ENCODE data around the gene SCAPER. TPM values are rescaled to one million over a fixed set of nuclear protein-coding genes. Genes with fewer than 3 reads are reported as not detected.

The SCAPER gene
- total RNA-seq, 1 donor, result 30.5 TPM

DNA sequence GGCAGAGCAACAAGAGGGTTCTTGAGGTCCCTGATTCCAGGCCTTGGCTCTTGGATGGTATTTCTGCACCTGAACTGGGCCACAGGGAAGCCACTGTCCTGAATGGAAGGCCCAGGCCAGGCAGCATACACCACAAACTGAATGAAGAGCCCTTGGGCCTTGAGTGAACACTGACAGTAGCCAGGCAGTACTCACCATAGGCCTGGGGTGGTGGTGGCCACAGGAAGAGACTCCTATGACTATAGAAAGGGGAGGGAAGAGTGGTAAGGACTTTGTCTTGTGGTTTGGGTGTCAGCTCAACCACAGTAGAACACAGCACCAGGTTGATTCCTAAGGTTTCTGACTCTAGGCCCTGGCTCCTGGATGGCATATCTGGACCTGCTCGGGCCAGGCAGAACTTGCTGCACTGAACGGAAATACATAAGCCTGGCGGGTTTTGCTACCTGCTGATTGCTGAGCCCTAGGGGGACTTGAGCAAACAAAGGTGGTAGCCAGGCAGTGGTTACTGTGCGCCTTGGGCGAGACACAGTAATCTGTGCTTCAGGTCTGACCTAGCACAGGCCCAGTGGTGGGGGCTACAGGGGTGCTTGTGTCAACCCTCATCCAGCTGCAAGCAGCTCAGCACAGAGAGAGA is 327.1 kb downstream of the SCAPER start:
- no peak overlapping the region for H3K4me3 ChIP-seq (ENCODE audit: low read length)
- H3K27me3 ChIP-seq (ENCODE audit: insufficient read depth, low read length), result no peaks in the 10 kb centered on the region
- H3K9me3 ChIP-seq (ENCODE audit: low read depth, low read length), result peaks cover 17% of the 10 kb centered on the region
- peaks cover 13% of the 10 kb centered on the region for H3K4me1 ChIP-seq (ENCODE audit: insufficient read depth, low read length)

DNA sequence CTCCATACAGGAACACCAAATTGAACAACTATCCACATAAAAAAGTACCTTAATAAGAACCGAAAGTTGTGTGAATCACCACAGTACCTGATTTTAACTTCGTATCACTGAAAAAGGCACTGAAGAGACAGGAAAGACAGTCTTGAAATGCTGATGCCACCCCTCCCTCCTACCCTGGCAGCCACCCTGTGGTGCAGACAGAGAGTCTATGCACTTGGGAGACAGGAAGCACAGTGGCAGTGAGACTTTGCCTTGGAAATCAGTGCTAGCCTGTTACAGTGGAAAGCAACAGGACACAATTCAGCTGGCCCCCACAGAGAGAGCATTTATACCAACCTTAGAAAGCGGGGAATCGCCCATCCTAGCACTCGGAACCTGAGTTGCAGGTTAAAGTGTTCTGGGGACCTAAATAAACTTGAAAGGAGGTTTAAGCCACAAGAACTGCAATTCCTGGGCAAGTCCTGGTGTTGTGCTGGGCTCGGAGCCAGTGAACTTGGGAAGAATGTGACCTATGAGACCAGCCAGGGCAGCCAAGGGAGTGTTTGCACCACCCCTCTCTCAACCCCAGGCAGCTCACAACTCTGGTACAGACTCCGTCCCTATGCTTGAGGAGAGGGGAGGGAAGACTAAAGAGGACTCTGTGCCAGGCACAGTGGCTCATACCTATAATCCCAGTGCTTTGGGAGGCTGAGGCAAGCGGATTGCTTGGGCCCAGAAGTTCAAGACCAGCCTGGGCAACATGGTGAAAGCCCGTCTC is 328.4 kb downstream of the SCAPER start:
- H3K4me1 ChIP-seq (ENCODE audit: insufficient read depth, low read length), result peaks cover 13% of the 10 kb centered on the region
- peaks cover 6% of the 10 kb centered on the region for H3K9me3 ChIP-seq (ENCODE audit: low read depth, low read length)
- H3K27me3 ChIP-seq (ENCODE audit: insufficient read depth, low read length), result no peaks in the 10 kb centered on the region

GRCh38 chr15:76575679-76576078 is 329.5 kb downstream of the SCAPER start:
- no peak overlapping the region for H3K4me3 ChIP-seq (ENCODE audit: low read length)
- no peaks in the 10 kb centered on the region for H3K27me3 ChIP-seq (ENCODE audit: insufficient read depth, low read length)
- H3K9me3 ChIP-seq (ENCODE audit: low read depth, low read length), result no peaks in the 10 kb centered on the region
- H3K4me1 ChIP-seq (ENCODE audit: insufficient read depth, low read length), result peaks cover 13% of the 10 kb centered on the region

More for the DNA sequence above, 328.4 kb downstream of the SCAPER start:
- H3K4me3 ChIP-seq (ENCODE audit: low read length), result no peak overlapping the region

DNA sequence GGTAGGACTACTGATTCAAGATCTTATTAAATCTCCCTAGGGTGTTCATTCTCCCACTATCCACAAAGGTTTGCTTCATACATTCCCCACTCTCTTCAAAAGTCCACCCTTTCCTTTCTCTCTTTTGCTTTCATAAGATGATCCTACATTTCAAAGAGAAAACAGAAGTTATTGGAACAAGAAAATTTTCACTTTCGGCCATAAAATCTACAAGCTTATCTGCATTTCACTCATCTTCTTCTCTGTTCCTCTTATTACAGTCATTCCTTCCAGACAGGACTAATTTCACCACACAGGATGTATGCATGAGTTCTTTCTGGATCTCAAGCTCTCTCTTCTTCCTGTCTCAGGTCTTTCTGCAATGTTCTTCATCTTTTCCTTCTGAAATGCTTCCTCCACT is 329.9 kb downstream of the SCAPER start:
- peaks cover 13% of the 10 kb centered on the region for H3K4me1 ChIP-seq (ENCODE audit: insufficient read depth, low read length)
- no peaks in the 10 kb centered on the region for H3K27me3 ChIP-seq (ENCODE audit: insufficient read depth, low read length)
- H3K9me3 ChIP-seq (ENCODE audit: low read depth, low read length), result no peaks in the 10 kb centered on the region
- no peak overlapping the region for H3K4me3 ChIP-seq (ENCODE audit: low read length)

- Histone ChIP-seq H3K4me3 (ENCODE audit: low read length) (no peak overlapping the region), H3K27me3 (ENCODE audit: insufficient read depth, low read length) (no peaks in the 10 kb centered on the region), H3K4me1 (ENCODE audit: insufficient read depth, low read length) (peaks cover 13% of the 10 kb centered on the region), H3K9me3 (ENCODE audit: low read depth, low read length) (no peaks in the 10 kb centered on the region)
Measured at GRCh38 chr15:76572983-76573314, 332.2 kb downstream of the SCAPER start.

GRCh38 chr15:76566276-76566675 is 338.9 kb downstream of the SCAPER start:
- H3K4me1 ChIP-seq (ENCODE audit: insufficient read depth, low read length), result no peaks in the 10 kb centered on the region
- no peaks in the 10 kb centered on the region for H3K9me3 ChIP-seq (ENCODE audit: low read depth, low read length)
- no peaks in the 10 kb centered on the region for H3K27me3 ChIP-seq (ENCODE audit: insufficient read depth, low read length)
- H3K4me3 ChIP-seq (ENCODE audit: low read length), result no peak overlapping the region

GRCh38 chr15:76565366-76565765 is 339.8 kb downstream of the SCAPER start:
- Histone ChIP-seq H3K27me3 (ENCODE audit: insufficient read depth, low read length) (no peaks in the 10 kb centered on the region), H3K4me3 (ENCODE audit: low read length) (no peak overlapping the region), H3K4me1 (ENCODE audit: insufficient read depth, low read length) (no peaks in the 10 kb centered on the region), H3K9me3 (ENCODE audit: low read depth, low read length) (no peaks in the 10 kb centered on the region)

DNA sequence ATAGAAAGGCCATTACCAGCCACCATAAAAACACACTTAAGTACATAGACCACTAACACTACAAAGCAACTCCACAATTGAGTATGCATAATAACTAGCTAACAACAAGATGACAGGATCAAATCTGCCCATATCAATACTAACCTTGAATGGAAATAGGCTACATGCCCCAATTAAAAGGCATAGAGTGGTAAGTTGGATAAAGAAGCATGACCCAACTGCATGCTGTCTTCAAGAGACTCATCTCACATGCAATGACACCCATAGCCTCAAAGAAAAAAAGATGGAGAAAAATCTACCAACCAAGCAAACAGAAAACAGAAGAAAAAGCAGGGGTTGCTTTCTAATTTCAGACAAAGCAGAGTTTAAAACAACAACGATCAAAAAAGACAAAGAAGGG is 349.9 kb downstream of the SCAPER start:
- no peaks in the 10 kb centered on the region for H3K9me3 ChIP-seq (ENCODE audit: low read depth, low read length)
- no peaks in the 10 kb centered on the region for H3K27me3 ChIP-seq (ENCODE audit: insufficient read depth, low read length)
- no peak overlapping the region for H3K4me3 ChIP-seq (ENCODE audit: low read length)
- H3K4me1 ChIP-seq (ENCODE audit: insufficient read depth, low read length), result no peaks in the 10 kb centered on the region

DNA sequence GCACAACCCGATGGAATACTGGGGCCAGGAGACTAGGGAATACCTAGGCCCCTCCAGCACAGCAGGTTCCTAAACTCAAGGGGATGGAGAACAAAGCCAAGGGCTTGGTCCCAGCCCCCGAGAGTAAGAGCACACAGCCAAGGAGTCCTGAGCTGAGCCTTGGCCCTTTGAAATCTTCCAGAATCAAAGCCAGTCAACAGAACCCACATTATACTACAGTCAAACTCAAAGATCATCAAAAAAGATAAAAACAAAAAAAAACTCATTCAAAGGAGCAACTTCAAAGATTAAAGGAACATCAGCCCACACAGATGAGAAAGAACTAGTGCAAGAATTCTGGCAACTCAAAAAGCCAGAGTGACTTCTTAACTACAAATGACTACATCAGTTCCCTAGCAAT is 351.6 kb downstream of the SCAPER start:
- Histone ChIP-seq H3K4me3 (ENCODE audit: low read length) (no peak overlapping the region), H3K9me3 (ENCODE audit: low read depth, low read length) (no peaks in the 10 kb centered on the region), H3K4me1 (ENCODE audit: insufficient read depth, low read length) (no peaks in the 10 kb centered on the region), H3K27me3 (ENCODE audit: insufficient read depth, low read length) (no peaks in the 10 kb centered on the region)

GRCh38 chr15:76553102-76553501 is 352.0 kb downstream of the SCAPER start:
- no peaks in the 10 kb centered on the region for H3K27me3 ChIP-seq (ENCODE audit: insufficient read depth, low read length)
- no peak overlapping the region for H3K4me3 ChIP-seq (ENCODE audit: low read length)
- no peaks in the 10 kb centered on the region for H3K9me3 ChIP-seq (ENCODE audit: low read depth, low read length)
- no peaks in the 10 kb centered on the region for H3K4me1 ChIP-seq (ENCODE audit: insufficient read depth, low read length)

GRCh38 chr15:76546805-76547204 is 358.3 kb downstream of the SCAPER start:
- Histone ChIP-seq H3K4me1 (ENCODE audit: insufficient read depth, low read length) (no peaks in the 10 kb centered on the region), H3K27me3 (ENCODE audit: insufficient read depth, low read length) (no peaks in the 10 kb centered on the region), H3K4me3 (ENCODE audit: low read length) (no peak overlapping the region), H3K9me3 (ENCODE audit: low read depth, low read length) (no peaks in the 10 kb centered on the region)

- H3K4me1 ChIP-seq (ENCODE audit: insufficient read depth, low read length), result no peaks in the 10 kb centered on the region
- no peaks in the 10 kb centered on the region for H3K9me3 ChIP-seq (ENCODE audit: low read depth, low read length)
- no peaks in the 10 kb centered on the region for H3K27me3 ChIP-seq (ENCODE audit: insufficient read depth, low read length)
- H3K4me3 ChIP-seq (ENCODE audit: low read length), result no peak overlapping the region
Measured at GRCh38 chr15:76533995-76534394, 371.1 kb downstream of the SCAPER start.

- no peaks in the 10 kb centered on the region for H3K4me1 ChIP-seq (ENCODE audit: insufficient read depth, low read length)
- H3K9me3 ChIP-seq (ENCODE audit: low read depth, low read length), result no peaks in the 10 kb centered on the region
- no peak overlapping the region for H3K4me3 ChIP-seq (ENCODE audit: low read length)
- H3K27me3 ChIP-seq (ENCODE audit: insufficient read depth, low read length), result no peaks in the 10 kb centered on the region
Measured at GRCh38 chr15:76533060-76533820, 371.9 kb downstream of the SCAPER start.

- no peaks in the 10 kb centered on the region for H3K9me3 ChIP-seq (ENCODE audit: low read depth, low read length)
- H3K4me1 ChIP-seq (ENCODE audit: insufficient read depth, low read length), result no peaks in the 10 kb centered on the region
- no peaks in the 10 kb centered on the region for H3K27me3 ChIP-seq (ENCODE audit: insufficient read depth, low read length)
- no peak overlapping the region for H3K4me3 ChIP-seq (ENCODE audit: low read length)
Measured at GRCh38 chr15:76529911-76530310, 375.2 kb downstream of the SCAPER start.

DNA sequence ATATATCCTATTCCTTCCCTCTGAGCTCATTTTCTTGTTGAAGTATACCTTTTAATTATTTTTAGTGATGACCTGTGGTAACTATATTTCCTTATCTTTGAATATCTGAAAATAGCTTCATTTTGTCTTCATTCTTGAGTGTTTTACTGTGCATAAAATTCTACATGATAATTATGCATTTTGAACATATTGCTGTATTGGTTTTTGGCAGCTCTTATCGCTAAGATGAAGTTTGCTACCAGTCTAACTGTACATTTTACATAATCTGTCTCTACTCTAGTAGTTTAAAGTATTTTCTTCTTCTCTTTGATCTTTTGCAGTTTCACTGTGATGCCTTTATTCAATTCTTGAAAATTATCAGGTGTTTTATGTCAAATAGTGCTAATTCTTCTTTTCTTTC is 379.0 kb downstream of the SCAPER start:
- no peaks in the 10 kb centered on the region for H3K4me1 ChIP-seq (ENCODE audit: insufficient read depth, low read length)
- H3K4me3 ChIP-seq (ENCODE audit: low read length), result no peak overlapping the region
- H3K27me3 ChIP-seq (ENCODE audit: insufficient read depth, low read length), result no peaks in the 10 kb centered on the region
- H3K9me3 ChIP-seq (ENCODE audit: low read depth, low read length), result no peaks in the 10 kb centered on the region
